Embryonic facial prominence (tissue), 1 donor: ENCODE data around the gene CCDC117.

Experiments
- DNase-seq: peaks from one replicate; pipeline ENCODE4 v3.0.0-alpha.2; 2016; ENCODE audit errors: extremely low spot score

The CCDC117 gene

GRCh38 chr22:28830441-28830840, 57.9 kb downstream of the CCDC117 start:
- DNase-seq, result no peak

- no peak for DNase-seq
Observed at GRCh38 chr22:28831140-28832072, 58.9 kb downstream of the CCDC117 start.

GRCh38 chr22:28832731-28833130, 60.2 kb downstream of the CCDC117 start:
- no peak for DNase-seq

GRCh38 chr22:28833276-28833923, 60.9 kb downstream of the CCDC117 start:
- no peak for DNase-seq

GRCh38 chr22:28835630-28836189, 63.2 kb downstream of the CCDC117 start:
- DNase-seq, result no peak

- no peak for DNase-seq
Observed at GRCh38 chr22:28837640-28838039, 65.1 kb downstream of the CCDC117 start.
